Measurements from ENCODE around the gene NUDT1.

The NUDT1 gene

GRCh38 chr7:2219606-2220005, 22.4 kb upstream of the NUDT1 start:
- Histone ChIP-seq H2AFZ (ENCODE audit: low read depth, low read length, severe bottlenecking) (no peak overlapping the region), H3K36me3 (ENCODE audit: low read length) (peaks cover 2% of the 10 kb centered on the region; the same call in 1 of the 2 replicates), H3K27me3 (ENCODE audit: low read length) (no peaks in the 10 kb centered on the region), H3K9me3 (ENCODE audit: insufficient read depth, low read length) (no peaks in the 10 kb centered on the region), H3K4me2 (ENCODE audit: low read depth, low read length, poor library complexity, severe bottlenecking) (no peak overlapping the region), H3F3A (ENCODE audit: insufficient read depth) (no peaks in the 10 kb centered on the region), H3K79me2 (ENCODE audit: insufficient read depth, low read length) (peaks cover 5% of the 10 kb centered on the region; the same call in 1 of the 2 replicates), H3K9me2 (replicated peaks; ENCODE audit: insufficient read depth, low read length) (no peaks in the 10 kb centered on the region), H3K9ac (ENCODE audit: low read length) (no peak overlapping the region), H3K4me3 (ENCODE audit: insufficient read depth, low read length, poor library complexity, severe bottlenecking) (no peak overlapping the region), H4K20me1 (ENCODE audit: low read depth, low read length) (no peaks in the 10 kb centered on the region), H3K27ac (ENCODE audit: low read depth, low read length) (no peak overlapping the region)
- TF ChIP-seq, protein P1, sequence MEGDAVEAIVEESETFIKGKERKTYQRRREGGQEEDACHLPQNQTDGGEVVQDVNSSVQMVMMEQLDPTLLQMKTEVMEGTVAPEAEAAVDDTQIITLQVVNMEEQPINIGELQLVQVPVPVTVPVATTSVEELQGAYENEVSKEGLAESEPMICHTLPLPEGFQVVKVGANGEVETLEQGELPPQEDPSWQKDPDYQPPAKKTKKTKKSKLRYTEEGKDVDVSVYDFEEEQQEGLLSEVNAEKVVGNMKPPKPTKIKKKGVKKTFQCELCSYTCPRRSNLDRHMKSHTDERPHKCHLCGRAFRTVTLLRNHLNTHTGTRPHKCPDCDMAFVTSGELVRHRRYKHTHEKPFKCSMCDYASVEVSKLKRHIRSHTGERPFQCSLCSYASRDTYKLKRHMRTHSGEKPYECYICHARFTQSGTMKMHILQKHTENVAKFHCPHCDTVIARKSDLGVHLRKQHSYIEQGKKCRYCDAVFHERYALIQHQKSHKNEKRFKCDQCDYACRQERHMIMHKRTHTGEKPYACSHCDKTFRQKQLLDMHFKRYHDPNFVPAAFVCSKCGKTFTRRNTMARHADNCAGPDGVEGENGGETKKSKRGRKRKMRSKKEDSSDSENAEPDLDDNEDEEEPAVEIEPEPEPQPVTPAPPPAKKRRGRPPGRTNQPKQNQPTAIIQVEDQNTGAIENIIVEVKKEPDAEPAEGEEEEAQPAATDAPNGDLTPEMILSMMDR (IDR thresholded peaks at IDR 0.05; ENCODE audit: insufficient read depth, low read length, poor library complexity, severe bottlenecking) = no peak
- no peak for TF ChIP-seq EZH2phosphoT487 (conservative IDR thresholded peaks at IDR 0.05; ENCODE audit: low read length)

DNA sequence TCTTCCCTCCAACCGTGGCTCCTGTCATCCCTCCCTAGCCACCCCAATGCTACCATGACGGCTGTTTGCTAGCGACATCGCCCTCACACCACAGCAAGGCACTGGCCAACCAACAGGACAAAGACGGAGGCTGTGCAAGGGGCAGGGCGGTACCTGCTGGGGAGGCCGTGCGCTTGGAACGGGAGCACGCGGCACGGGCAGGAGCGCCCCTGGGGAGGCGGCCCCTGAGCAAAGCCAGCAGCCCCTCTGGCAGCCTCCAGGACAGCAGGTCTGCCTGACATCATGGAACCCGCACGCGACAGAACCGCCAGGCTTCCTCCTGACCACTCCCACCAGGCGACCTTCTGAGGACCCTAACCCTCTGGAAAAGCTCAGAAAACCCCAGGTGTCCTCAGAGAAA, 22.0 kb upstream of the NUDT1 start:
- Histone ChIP-seq H3K9me2 (replicated peaks; ENCODE audit: insufficient read depth, low read length) (no peaks in the 10 kb centered on the region), H3K9ac (ENCODE audit: low read length) (no peak overlapping the region), H4K20me1 (ENCODE audit: low read depth, low read length) (no peaks in the 10 kb centered on the region), H3K4me2 (ENCODE audit: low read depth, low read length, poor library complexity, severe bottlenecking) (no peak overlapping the region), H3K79me2 (ENCODE audit: insufficient read depth, low read length) (peaks cover 6% of the 10 kb centered on the region; the same call in 1 of the 2 replicates), H2AFZ (ENCODE audit: low read depth, low read length, severe bottlenecking) (no peak overlapping the region), H3K36me3 (ENCODE audit: low read length) (peaks cover 2% of the 10 kb centered on the region; the same call in 1 of the 2 replicates), H3K27ac (ENCODE audit: low read depth, low read length) (no peak overlapping the region), H3K4me3 (ENCODE audit: insufficient read depth, low read length, poor library complexity, severe bottlenecking) (no peak overlapping the region), H3K9me3 (ENCODE audit: insufficient read depth, low read length) (no peaks in the 10 kb centered on the region), H3F3A (ENCODE audit: insufficient read depth) (no peaks in the 10 kb centered on the region), H3K27me3 (ENCODE audit: low read length) (no peaks in the 10 kb centered on the region)
- TF ChIP-seq, protein P1 (IDR thresholded peaks at IDR 0.05; ENCODE audit: insufficient read depth, low read length, poor library complexity, severe bottlenecking) = no peak
- TF ChIP-seq EZH2phosphoT487 (conservative IDR thresholded peaks at IDR 0.05; ENCODE audit: low read length) = no peak

GRCh38 chr7:2220506-2220905, 21.5 kb upstream of the NUDT1 start:
- Histone ChIP-seq H4K20me1 (ENCODE audit: low read depth, low read length) (no peaks in the 10 kb centered on the region), H3K9me2 (replicated peaks; ENCODE audit: insufficient read depth, low read length) (no peaks in the 10 kb centered on the region)

More at GRCh38 chr7:2220506-2220905, 21.5 kb upstream of the NUDT1 start:
- H2AFZ ChIP-seq (ENCODE audit: low read depth, low read length, severe bottlenecking) = no peak overlapping the region
- TF ChIP-seq, protein P1 (IDR thresholded peaks at IDR 0.05; ENCODE audit: insufficient read depth, low read length, poor library complexity, severe bottlenecking) = no peak
- no peak overlapping the region for H3K4me3 ChIP-seq (ENCODE audit: insufficient read depth, low read length, poor library complexity, severe bottlenecking)
- no peaks in the 10 kb centered on the region for H3K27me3 ChIP-seq (ENCODE audit: low read length)
- no peak overlapping the region for H3K9ac ChIP-seq (ENCODE audit: low read length)
- peaks cover 11% of the 10 kb centered on the region; the same call in 1 of the 2 replicates for H3K79me2 ChIP-seq (ENCODE audit: insufficient read depth, low read length)
- no peak overlapping the region for H3K27ac ChIP-seq (ENCODE audit: low read depth, low read length)
- H3K4me2 ChIP-seq (ENCODE audit: low read depth, low read length, poor library complexity, severe bottlenecking) = no peak overlapping the region
- H3K36me3 ChIP-seq (ENCODE audit: low read length) = peaks cover 2% of the 10 kb centered on the region; the same call in 1 of the 2 replicates
- H3F3A ChIP-seq (ENCODE audit: insufficient read depth) = no peaks in the 10 kb centered on the region
- H3K9me3 ChIP-seq (ENCODE audit: insufficient read depth, low read length) = no peaks in the 10 kb centered on the region

Measured in SU-DHL-6 (cell line).